ENCODE measurements around the gene MDP1.
A peak's percentile ranks its signal among the peaks of the same experiment; 100 is the strongest.

DNA sequence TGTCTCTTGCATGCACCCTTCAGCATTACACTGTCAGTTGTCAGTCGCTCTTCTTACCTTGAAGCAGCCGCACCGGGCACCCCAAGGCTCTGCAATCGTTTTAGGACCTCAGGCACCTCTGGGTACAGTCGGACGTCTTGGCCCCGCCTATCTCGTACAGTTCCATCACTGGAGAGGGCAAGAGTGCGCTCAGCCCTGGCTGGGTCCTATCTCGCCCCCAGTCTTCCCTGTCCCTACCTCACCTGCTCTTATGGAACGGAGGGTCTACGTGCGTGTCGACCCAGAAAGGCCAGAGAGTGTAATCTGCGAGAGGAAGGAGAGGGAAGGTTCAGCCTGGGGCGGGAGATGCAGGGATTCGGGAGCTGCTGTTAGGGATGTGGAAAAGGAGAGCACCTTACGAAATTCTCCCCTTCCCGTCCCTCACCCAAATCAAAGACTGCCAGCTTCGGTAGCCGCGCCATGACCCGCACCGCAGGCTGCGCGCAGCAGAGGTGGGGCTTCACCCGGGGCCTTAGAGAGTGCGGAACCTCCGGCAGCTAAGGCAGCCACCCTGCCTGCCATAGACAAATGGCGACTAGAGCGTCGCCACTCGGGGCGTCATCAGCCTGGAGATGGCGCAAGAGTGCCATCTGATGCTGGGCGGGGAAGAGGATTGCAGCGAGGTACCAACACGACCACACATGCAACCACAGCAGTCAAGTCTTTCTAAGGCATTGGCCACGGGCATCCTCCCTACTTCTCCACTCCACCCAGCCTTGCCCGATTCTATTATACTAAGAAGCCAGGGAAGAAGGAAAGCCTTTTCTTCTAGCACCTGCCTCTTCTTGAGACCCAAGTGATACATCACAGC, at the start of gene MDP1:
- TF ChIP-seq, protein P1, sequence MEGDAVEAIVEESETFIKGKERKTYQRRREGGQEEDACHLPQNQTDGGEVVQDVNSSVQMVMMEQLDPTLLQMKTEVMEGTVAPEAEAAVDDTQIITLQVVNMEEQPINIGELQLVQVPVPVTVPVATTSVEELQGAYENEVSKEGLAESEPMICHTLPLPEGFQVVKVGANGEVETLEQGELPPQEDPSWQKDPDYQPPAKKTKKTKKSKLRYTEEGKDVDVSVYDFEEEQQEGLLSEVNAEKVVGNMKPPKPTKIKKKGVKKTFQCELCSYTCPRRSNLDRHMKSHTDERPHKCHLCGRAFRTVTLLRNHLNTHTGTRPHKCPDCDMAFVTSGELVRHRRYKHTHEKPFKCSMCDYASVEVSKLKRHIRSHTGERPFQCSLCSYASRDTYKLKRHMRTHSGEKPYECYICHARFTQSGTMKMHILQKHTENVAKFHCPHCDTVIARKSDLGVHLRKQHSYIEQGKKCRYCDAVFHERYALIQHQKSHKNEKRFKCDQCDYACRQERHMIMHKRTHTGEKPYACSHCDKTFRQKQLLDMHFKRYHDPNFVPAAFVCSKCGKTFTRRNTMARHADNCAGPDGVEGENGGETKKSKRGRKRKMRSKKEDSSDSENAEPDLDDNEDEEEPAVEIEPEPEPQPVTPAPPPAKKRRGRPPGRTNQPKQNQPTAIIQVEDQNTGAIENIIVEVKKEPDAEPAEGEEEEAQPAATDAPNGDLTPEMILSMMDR (IDR thresholded peaks at IDR 0.05) = peak; percentile 41 to 71 (median 56)
- peak in 3 of 4 donors; percentile 47 to 77 (median 63) for TF ChIP-seq POLR2A (IDR thresholded peaks at IDR 0.05)

All from esophagus squamous epithelium (tissue), 4 donors.